Endothelial cell of umbilical vein (primary cell): ENCODE data around the gene SLC25A53. TPM values are rescaled to one million over a fixed set of nuclear protein-coding genes. Genes with fewer than 3 reads are reported as not detected.

Experiments
- BruUV-seq: library from RNA; stranded (reverse); fragments of 400-500 nt; replicated peaks from 2 replicates; lab custom pipeline; 2021; lab: Mats Ljungman, UMichigan
- CTCF ChIA-PET: fragments of 300-600, 350-600 bp; sonication (Branson Sonifier 250); formaldehyde crosslinking; loops from one replicate; lab custom pipeline; 2021; ENCODE audit warnings: antibody characterized with exemption, inconsistent platforms; lab: Charles Lee
- POLR2A ChIA-PET: fragments of 300-600, 350-600 bp; sonication (Branson Sonifier 250); formaldehyde crosslinking; loops from one replicate; lab custom pipeline; 2021; ENCODE audit warnings: antibody characterized with exemption, inconsistent platforms; lab: Charles Lee
- DNase-seq: peaks from one replicate; pipeline ENCODE4 v3.0.0-alpha.2; 2011; ENCODE audit warnings: low read depth, low spot score
- FAIRE-seq: peaks from 2 replicates; lab custom pipeline; 2011; peaks lifted over from hg19 to GRCh38; lab: Jason Lieb, UNC
- H2AFZ ChIP-seq: 2 replicates; pipeline ENCODE4 v1.6.0; 2012; ENCODE audit warnings: low read depth, low read length, control low read depth, inconsistent platforms
- H3K27ac ChIP-seq: 2 replicates; pipeline ENCODE4 v1.5.1; 2011; ENCODE audit warnings: low read depth, mild to moderate bottlenecking, control low read depth, low read length, moderate library complexity; ENCODE audit not compliant: insufficient read depth
- H3K27me3 ChIP-seq, 2 experiments: 2 replicates each; pipeline versions ENCODE4 v1.6.0 to v1.6.1; 2011; ENCODE audit warnings: low read length in 2 of 2, mixed read lengths in 1 of 2; ENCODE audit not compliant: control insufficient read depth in 2 of 2, insufficient read depth in 2 of 2
- H3K36me3 ChIP-seq, 2 experiments: 2 replicates in 1 of 2; 3 replicates in 1 of 2; pipeline ENCODE4 v1.5.1; 2011; ENCODE audit warnings: low read length in 2 of 2, mild to moderate bottlenecking in 1 of 2, moderate library complexity in 1 of 2; ENCODE audit not compliant: control insufficient read depth in 2 of 2, insufficient read depth in 2 of 2; ENCODE audit errors: extremely low read depth in 1 of 2
- H3K4me1 ChIP-seq: 3 replicates; pipeline ENCODE4 v1.5.1; 2011; ENCODE audit warnings: mild to moderate bottlenecking, low read length; ENCODE audit not compliant: control insufficient read depth, insufficient read depth; ENCODE audit errors: extremely low read depth
- H3K4me2 ChIP-seq: 2 replicates; pipeline ENCODE4 v1.6.1; 2011; ENCODE audit warnings: low read length, control low read depth, mixed read lengths; ENCODE audit not compliant: insufficient read depth
- H3K4me3 ChIP-seq, 3 experiments: fragments of 200-600 bp in 1 of 3; sonication (generic), shearing (Covaris generic) in 1 of 3; replicated peaks in 1 of 3; 2 replicates each; pipeline ENCODE4 v1.5.1; 2011 to 2016; ENCODE audit warnings: control low read depth in 3 of 3, low read length in 3 of 3, mild to moderate bottlenecking in 2 of 3, inconsistent platforms in 1 of 3, low read depth in 1 of 3, moderate library complexity in 1 of 3; ENCODE audit not compliant: insufficient read depth in 1 of 3
- H3K79me2 ChIP-seq: 2 replicates; pipeline ENCODE4 v1.6.0; 2012; ENCODE audit warnings: low read length, inconsistent platforms; ENCODE audit not compliant: control insufficient read depth, insufficient read depth
- H3K9ac ChIP-seq: replicated peaks from 2 replicates; pipeline ENCODE3; 2011; ENCODE audit warnings: low read length, control low read depth; ENCODE audit not compliant: insufficient read depth; ENCODE audit errors: extremely low read depth
- H3K9me1 ChIP-seq: replicated peaks from 3 replicates; pipeline ENCODE4 v1.6.0; 2011; ENCODE audit warnings: mild to moderate bottlenecking, low read length; ENCODE audit not compliant: control insufficient read depth, insufficient read depth; ENCODE audit errors: extremely low read depth
- H3K9me3 ChIP-seq: replicated peaks from 2 replicates; pipeline ENCODE4 v1.5.1; 2012; ENCODE audit warnings: low read length, inconsistent platforms; ENCODE audit not compliant: control insufficient read depth, insufficient read depth
- H4K20me1 ChIP-seq: replicated peaks from 2 replicates; pipeline ENCODE3; 2011; ENCODE audit warnings: mild to moderate bottlenecking, low read length; ENCODE audit not compliant: control insufficient read depth, insufficient read depth; ENCODE audit errors: extremely low read depth
- EZH2 ChIP-seq: IDR thresholded peaks from 2 replicates; pipeline ENCODE4 v1.6.1; 2012; ENCODE audit warnings: borderline replicate concordance, low read depth, mild to moderate bottlenecking, moderate library complexity, low read length, inconsistent platforms; ENCODE audit not compliant: severe bottlenecking
- FOS ChIP-seq: IDR thresholded peaks from 2 replicates; pipeline ENCODE4 v1.6.1; 2011; ENCODE audit warnings: mild to moderate bottlenecking, low read length, moderate library complexity, borderline replicate concordance; ENCODE audit not compliant: insufficient read depth
- GATA2 ChIP-seq: IDR thresholded peaks from 2 replicates; pipeline ENCODE4 v1.7.0; 2011; ENCODE audit warnings: low read depth, mild to moderate bottlenecking, moderate library complexity, mixed read lengths, low read length; ENCODE audit not compliant: insufficient read length, insufficient read depth
- JUN ChIP-seq: IDR thresholded peaks from 2 replicates; pipeline ENCODE4 v1.6.1; 2011; ENCODE audit warnings: borderline replicate concordance, low read depth; ENCODE audit not compliant: insufficient read length, insufficient read depth
- MYC ChIP-seq: IDR thresholded peaks from one replicate; pipeline ENCODE4 v1.6.1; 2011; ENCODE audit warnings: mild to moderate bottlenecking, low read depth, low read length
- POLR2A ChIP-seq: IDR thresholded peaks from 2 replicates; pipeline ENCODE4 v1.6.1; 2012; ENCODE audit warnings: low read depth, mild to moderate bottlenecking, control low read depth, low read length
- POLR2AphosphoS5 ChIP-seq: IDR thresholded peaks from 2 replicates; pipeline ENCODE4 v1.6.1; 2012; ENCODE audit warnings: low read depth, mild to moderate bottlenecking, control low read depth, low read length, moderate library complexity; ENCODE audit not compliant: insufficient read depth
- dilution Hi-C: fragments of 300-500 bp; cut with MboI; formaldehyde crosslinking; loops from one replicate; pipeline ENCODE4 v1.15.0; 2019; ENCODE audit warnings: low sequenced_read_pairs; ENCODE audit not compliant: extremely low pct_ligation_motif_present
- intact Hi-C: fragments of 100-400 bp; cut with micrococcal nuclease; formaldehyde crosslinking; loops from one replicate; pipeline ENCODE4 v1.10.0; 2022
- polyA plus RNA-seq, 4 experiments: library from polyadenylated mRNA; depleted of rRNA in 3 of 4; stranded (reverse) in 3 of 4; unstranded in 1 of 4; fragments of >200 nt; gene quantifications; 2 replicates each; pipeline versions ENCODE4 v1.2.1 to v1.2.3, GENCODE V29; 2011 to 2012; ENCODE audit warnings: missing spikeins in 1 of 4
- total RNA-seq: library from RNA; stranded (reverse); gene quantifications from 2 replicates; pipeline ENCODE4 v1.2.3, GENCODE V29; 2021
- TF ChIP-seq, protein P1 (sequence below): IDR thresholded peaks from 2 replicates; pipeline ENCODE4 v1.6.1; 2011; ENCODE audit not compliant: insufficient read depth, insufficient read length
- TF ChIP-seq, protein P2 (sequence below), 2 donors: IDR thresholded peaks; 1 replicate in 1 of 2; 2 replicates in 1 of 2; pipeline ENCODE4 v1.5.1; 2011; ENCODE audit warnings: low read length in 2 of 2, mild to moderate bottlenecking in 2 of 2, moderate library complexity in 2 of 2, control low read depth in 1 of 2, inconsistent platforms in 1 of 2, low read depth in 1 of 2; ENCODE audit not compliant: insufficient read depth in 1 of 2; ENCODE audit errors: extremely low read depth in 1 of 2

The SLC25A53 gene
- total and polyA plus RNA-seq, 2 donors (not counting 3 experiments of a cell fraction or from before 2014, with no cell fraction given): 4.6 to 6.3 TPM

DNA sequence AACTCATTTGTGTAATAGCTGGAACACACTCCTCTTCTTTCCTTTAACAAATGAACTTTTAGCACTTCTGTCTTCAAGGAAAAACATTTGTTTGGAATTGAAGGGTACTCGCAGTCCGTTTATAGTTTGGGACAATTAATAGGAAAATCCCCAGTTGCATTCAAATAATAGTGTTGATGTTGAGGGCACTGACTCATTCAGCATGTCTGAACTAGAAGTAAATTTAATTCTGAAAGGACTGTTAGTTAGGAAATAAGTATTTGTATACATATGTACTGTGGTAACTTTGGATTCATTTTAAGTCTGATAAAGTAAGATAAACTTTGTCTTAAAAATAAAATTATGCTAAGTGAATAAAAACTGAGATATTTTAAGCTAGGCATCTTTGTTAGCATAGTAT is 36.7 kb upstream of the SLC25A53 start:
- no peak overlapping the region for H3K27ac ChIP-seq
- H3K9me1 ChIP-seq: no peaks in the 10 kb centered on the region
- H3K27me3 ChIP-seq: no peaks in the 10 kb centered on the region
- no peaks in the 10 kb centered on the region for H3K79me2 ChIP-seq
- H3K9ac ChIP-seq: no peak overlapping the region
- H3K36me3 ChIP-seq: peaks cover 3 to 7% of the 10 kb centered on the region in 2 experiments
- H3K4me2 ChIP-seq: no peak overlapping the region
- no peaks in the 10 kb centered on the region for H3K4me1 ChIP-seq
- dilution Hi-C loops (no loop called here), intact Hi-C loops (no loop called here)
- ChIA-PET POLR2A (no interaction called here), CTCF (interaction anchor here (2.5 kb wide), 1 partner anchor 60 kb away, joined by 12 read pairs; the partner anchor contains the start of gene ESX1)
- no peak overlapping the region for H3K4me3 ChIP-seq
- H2AFZ ChIP-seq: no peak overlapping the region
- BruUV-seq: no TSS peak
- FAIRE-seq (no peak), DNase-seq (no peak)
- TF ChIP-seq MYC: no peak
- TF ChIP-seq, protein P1, sequence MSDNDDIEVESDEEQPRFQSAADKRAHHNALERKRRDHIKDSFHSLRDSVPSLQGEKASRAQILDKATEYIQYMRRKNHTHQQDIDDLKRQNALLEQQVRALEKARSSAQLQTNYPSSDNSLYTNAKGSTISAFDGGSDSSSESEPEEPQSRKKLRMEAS: no peak
- H4K20me1 ChIP-seq: no peaks in the 10 kb centered on the region
- H3K9me3 ChIP-seq: no peaks in the 10 kb centered on the region

DNA sequence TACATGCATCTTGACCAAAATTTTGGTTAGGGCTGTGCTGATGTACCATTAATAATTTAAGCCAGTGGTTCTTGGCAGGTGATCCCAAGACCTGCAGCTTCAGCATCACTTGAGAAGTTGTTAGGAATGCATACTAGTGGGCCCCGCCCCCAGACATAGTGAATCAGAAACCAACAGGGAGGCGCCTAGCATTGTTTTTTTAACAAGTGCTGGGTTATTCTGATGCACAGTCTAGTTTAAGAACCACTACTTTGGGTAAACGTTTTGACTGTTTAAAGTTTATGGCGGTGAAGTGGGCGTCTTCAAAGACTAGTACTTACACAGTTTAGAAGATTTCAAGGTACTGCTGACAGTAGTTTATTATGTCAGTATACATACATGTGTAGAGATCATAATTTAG is 33.0 kb upstream of the SLC25A53 start:
- FAIRE-seq: no peak
- Histone ChIP-seq H3K27me3 (no peaks in the 10 kb centered on the region), H3K36me3 (peaks cover 7% of the 10 kb centered on the region in 2 experiments), H3K9me1 (no peaks in the 10 kb centered on the region), H3K4me3 (no peak overlapping the region), H3K4me1 (no peaks in the 10 kb centered on the region), H3K27ac (no peak overlapping the region), H3K79me2 (no peaks in the 10 kb centered on the region), H4K20me1 (no peaks in the 10 kb centered on the region), H3K9ac (no peak overlapping the region), H3K4me2 (no peak overlapping the region), H2AFZ (no peak overlapping the region), H3K9me3 (no peaks in the 10 kb centered on the region)
- no peak for DNase-seq
- BruUV-seq: no TSS peak
- TF ChIP-seq FOS (no peak), GATA2 (no peak), MYC (no peak), POLR2A (no peak), JUN (no peak), POLR2AphosphoS5 (no peak), EZH2 (no peak)
- TF ChIP-seq, protein P1: no peak
- TF ChIP-seq, protein P2, sequence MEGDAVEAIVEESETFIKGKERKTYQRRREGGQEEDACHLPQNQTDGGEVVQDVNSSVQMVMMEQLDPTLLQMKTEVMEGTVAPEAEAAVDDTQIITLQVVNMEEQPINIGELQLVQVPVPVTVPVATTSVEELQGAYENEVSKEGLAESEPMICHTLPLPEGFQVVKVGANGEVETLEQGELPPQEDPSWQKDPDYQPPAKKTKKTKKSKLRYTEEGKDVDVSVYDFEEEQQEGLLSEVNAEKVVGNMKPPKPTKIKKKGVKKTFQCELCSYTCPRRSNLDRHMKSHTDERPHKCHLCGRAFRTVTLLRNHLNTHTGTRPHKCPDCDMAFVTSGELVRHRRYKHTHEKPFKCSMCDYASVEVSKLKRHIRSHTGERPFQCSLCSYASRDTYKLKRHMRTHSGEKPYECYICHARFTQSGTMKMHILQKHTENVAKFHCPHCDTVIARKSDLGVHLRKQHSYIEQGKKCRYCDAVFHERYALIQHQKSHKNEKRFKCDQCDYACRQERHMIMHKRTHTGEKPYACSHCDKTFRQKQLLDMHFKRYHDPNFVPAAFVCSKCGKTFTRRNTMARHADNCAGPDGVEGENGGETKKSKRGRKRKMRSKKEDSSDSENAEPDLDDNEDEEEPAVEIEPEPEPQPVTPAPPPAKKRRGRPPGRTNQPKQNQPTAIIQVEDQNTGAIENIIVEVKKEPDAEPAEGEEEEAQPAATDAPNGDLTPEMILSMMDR (IDR thresholded peaks at IDR 0.05; ENCODE audit: extremely low read depth in 1 of 2, insufficient read depth in 1 of 2, low read depth in 1 of 2, low read length in 2 of 2): no peak
- POLR2A ChIA-PET: no interaction called here
- intact Hi-C loops (no loop called here), dilution Hi-C loops (no loop called here)
- CTCF ChIA-PET: no interaction called here
